HG02798 (cell line): ENCODE data around the gene RNF17.
"Not testable (repeated sequence)": the region's sequence is repeated elsewhere in the genome, so short reads cannot be mapped to it uniquely, and the experiment has no call there.

ENCODE experiments used
- ATAC-seq: cut with Tn5 transposase; IDR thresholded peaks from one replicate; pipeline ENCODE4 v1.9.1; 2021; ENCODE audit warnings: mild to moderate bottlenecking; ENCODE audit not compliant: unreplicated experiment, poor library complexity

RNF17 gene

DNA sequence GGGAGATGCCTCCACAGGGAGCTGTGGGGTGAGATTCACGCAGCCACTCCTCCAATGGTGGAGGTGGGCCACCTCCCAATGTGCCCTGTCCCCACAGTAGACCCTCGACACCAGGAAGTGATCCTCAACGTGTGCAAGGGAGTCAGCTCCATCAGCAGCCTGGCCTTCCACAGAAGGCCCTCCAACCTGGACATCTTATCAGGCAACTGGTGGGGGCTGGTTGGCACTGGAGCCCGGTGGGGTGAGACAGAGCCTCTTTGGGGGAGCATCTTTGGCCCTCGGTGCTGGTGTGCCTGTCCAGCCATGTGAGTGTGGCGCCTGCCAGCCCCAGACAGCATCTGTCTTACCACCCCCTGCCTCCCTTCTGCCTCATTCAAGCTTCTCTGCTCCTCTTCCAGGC lies 19.7 kb upstream of the RNF17 start:
- ATAC-seq, result no peak

- ATAC-seq, result no peak
Measured at GRCh38 chr13:24745516-24745860, 18.5 kb upstream of the RNF17 start.

DNA sequence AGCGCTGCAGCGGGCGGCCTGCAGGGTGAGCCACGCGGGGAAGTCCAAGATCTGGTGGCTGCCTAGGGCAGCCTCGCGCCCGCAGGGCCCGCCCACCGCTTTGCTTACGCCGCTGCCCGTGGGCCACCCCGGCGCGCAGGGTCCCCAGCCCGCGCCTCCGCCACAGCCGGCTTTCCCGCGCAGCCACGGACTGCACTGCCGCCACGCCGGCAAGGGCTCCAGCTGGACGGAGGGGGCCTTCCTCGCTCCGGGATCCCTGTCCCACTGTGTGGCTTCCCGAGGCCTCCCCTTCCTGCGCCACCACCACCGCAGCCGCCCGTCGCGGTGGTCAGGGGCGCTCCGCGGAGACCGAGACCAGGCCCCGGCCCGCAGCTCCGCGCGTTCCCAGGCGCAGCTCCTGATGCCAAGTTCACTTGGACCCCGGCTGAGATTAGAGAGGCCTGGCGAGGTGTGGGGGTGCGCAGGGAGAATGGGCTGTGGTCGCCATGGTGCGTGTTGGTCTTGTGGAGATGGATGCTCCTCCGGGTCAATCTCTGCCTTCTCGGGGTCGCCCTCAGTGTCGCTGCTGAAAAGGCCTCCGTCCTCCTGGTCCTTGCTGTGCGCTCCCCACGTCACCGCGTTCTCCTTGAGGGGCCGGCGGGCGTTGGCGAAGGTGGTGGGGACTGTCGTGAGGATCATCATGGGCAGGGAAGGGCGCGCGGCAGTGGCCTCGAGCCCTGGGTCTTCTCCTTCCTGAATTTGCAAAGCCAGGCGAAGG lies 17.9 kb upstream of the RNF17 start:
- no peak for ATAC-seq

DNA sequence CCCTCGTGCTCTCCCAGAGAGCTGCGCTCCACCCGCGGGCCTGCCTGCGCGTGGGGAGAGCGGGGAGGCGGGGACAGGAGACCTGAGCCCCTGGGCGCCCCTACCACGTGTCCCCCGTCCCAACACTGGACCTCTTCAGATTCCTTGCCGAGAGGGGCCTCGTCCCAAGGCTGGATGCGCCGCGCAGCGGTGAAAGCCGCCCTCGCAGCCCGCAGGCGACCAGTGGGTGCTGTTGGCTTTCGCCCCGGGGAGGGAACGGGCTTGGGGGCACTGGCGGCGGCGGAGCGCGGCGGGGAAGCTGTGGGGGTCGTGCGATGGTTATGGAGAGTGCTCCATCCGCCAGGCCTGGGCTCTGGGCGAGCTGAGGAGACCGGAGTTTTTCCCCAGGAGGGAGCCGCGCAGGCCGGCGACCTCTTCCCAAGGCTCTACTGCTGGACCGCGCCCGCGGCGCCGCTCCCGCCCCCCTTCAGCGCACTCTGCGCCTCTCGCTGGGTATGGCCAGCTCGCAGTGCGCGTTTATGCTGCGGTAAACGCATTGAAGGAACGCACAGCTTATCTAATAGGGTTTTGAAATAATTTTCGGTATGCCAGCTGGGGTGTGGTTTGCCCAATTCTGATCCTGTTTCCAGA lies 17.2 kb upstream of the RNF17 start:
- ATAC-seq, result no peak

GRCh38 chr13:24747248-24748060 lies 16.5 kb upstream of the RNF17 start:
- ATAC-seq, result no peak

DNA sequence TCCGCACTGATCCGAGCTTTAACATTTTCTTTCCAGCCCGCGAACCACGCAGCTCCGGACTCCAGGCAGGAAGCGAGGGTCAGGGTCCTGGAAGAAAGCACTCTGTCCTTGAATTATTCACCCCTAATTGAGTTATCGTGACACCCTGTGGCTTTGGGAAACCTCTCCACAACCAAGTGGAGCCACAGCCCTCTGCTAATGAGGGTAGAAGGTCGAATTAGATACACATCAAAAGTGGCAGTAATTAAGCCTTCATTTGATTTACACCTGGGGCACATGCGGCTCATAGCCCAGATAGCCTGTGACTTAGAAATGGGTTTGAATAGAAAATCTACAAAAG lies 15.9 kb upstream of the RNF17 start:
- ATAC-seq, result no peak

GRCh38 chr13:24759197-24759596 lies 4.8 kb upstream of the RNF17 start:
- no peak for ATAC-seq

GRCh38 chr13:24764276-24764630 lies 284 bp downstream of the RNF17 start:
- no peak for ATAC-seq

DNA sequence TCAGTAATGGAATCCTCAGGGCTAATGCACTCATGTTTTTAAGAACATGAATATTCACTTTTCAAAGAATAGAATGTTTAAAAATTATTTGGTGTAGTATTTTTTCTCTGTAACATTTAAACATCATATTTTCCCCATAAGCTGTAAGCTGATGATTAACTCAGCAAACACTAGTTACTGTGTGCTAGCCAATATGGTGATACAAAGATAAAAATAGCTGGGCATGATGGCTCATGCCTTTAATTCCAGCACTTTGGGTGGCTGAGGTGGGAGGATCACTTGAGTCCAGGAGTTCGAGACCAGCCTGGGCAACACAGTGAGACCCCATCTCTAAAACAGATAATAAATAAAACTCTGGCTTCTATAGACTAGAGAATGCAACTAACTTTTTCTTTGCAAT lies 13.2 kb downstream of the RNF17 start:
- no peak for ATAC-seq

- ATAC-seq, result no peak
Measured at GRCh38 chr13:24784319-24784718, 20.4 kb downstream of the RNF17 start.

GRCh38 chr13:24788538-24788937 lies 24.6 kb downstream of the RNF17 start:
- no peak for ATAC-seq

DNA sequence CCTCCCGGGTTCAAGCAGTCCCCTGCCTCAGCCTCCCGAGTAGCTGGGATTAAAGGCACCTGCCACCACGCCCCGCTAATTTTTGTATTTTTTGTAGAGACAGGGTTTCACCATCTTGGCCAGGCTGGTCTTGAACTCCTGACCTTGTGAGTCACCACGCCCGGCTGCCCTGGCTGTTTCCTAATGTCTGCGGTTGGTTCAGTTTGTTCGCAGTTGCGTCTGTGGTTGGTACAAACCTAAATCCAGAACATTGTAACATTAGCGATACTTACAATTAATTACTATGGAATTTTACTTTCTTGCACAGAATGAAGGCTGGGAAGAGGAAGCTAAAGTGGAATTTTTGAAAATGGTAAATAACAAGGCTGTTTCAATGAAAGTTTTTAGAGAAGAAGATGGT lies 38.1 kb downstream of the RNF17 start:
- no peak for ATAC-seq

GRCh38 chr13:24821207-24821606 lies 57.2 kb downstream of the RNF17 start:
- ATAC-seq, result no peak

DNA sequence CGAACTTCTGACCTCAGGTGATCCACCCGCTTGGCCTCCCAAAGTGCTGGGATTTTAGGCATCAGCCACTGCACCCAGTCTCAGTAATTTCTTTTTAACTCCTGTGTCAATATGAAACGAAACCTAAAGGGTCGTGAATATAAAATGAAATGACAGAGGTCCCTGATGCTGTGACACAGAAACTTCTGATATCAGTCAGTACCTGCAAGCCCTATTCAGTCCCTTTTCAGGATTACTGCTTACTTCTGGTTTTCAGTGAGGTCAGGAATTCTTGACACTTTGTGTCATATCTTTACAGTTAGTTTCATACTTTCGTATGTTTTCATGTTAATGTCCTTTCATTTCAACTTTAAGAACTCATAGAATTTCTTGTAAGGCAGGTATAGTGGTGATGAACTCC lies 58.7 kb downstream of the RNF17 start:
- no peak for ATAC-seq

DNA sequence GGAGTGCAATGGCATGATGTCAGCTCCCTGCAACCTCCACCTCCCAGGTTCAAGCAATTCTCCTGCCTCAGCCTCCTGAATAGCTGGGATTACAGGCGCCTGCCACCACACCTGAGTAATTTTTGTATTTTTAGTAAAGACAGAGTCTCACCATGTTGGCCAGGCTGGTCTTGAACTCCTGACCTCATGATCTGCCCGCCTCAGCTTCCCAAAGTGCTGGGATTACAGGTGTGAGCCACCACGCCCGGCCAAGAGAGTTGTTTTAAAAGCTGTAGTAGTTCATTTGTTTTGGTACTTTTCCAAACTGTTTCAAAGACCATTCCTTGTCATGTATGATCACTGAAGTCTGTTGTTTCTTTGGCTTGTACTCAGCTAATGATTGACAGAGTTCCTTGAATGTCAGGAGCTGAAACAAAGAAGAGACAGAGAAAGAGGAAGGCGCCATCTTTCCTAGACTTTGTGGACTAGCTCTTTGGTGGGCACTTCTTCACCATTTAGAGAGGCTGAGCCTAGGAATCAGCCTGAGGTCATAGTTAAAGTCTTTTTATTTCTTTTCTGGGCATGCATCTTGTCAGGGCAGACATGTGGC lies 59.2 kb downstream of the RNF17 start:
- ATAC-seq, result not testable (repeated sequence)

- ATAC-seq, result no peak
Measured at GRCh38 chr13:24827799-24828198, 63.8 kb downstream of the RNF17 start.

GRCh38 chr13:24834902-24835510 lies 71.0 kb downstream of the RNF17 start:
- no peak for ATAC-seq

- ATAC-seq, result not testable (repeated sequence)
Measured at GRCh38 chr13:24837528-24837927, 73.6 kb downstream of the RNF17 start.

- ATAC-seq, result no peak
Measured at GRCh38 chr13:24842549-24843274, 78.7 kb downstream of the RNF17 start.

GRCh38 chr13:24851546-24851945 lies 87.6 kb downstream of the RNF17 start:
- ATAC-seq, result no peak
